ENCODE measurements around the gene TNS4. TPM values are rescaled to one million over a fixed set of nuclear protein-coding genes. Genes with fewer than 3 reads are reported as not detected.
A peak's percentile ranks its signal among the peaks of the same experiment; 100 is the strongest.

TNS4 gene
- total RNA-seq, 4 donors from 2014 or later = 730 to 1,745 (median 1,078) TPM

DNA sequence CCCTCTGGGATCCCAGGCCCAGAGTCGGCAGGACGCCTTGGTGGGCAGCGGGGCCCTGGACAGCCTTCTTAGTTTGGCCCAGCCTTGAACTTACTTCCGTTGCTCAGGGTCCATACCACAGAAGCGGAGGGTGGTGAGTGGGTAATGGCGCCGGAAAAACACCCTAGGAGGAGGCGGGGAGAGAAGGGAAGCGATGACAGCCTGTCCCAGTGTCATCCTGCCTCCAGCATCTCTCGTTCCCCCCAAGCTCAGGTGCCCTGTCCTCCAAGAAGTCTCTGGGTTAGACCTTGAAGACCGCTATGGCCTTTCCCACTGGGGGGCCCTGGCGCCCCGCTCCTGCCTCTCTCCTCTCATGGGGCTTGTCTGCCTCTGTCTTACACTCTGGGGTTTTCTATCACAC is 22.9 kb downstream of the TNS4 start:
- peaks cover 29% of the 10 kb centered on the region for H3K36me3 ChIP-seq
- WGBS = 94% methylated on average over 13 of the region's 13 CpGs
- TF ChIP-seq POLR2AphosphoS5 (IDR thresholded peaks at IDR 0.05) (no peak), POLR2A (IDR thresholded peaks at IDR 0.05) (no peak)
- TF ChIP-seq, protein P1, sequence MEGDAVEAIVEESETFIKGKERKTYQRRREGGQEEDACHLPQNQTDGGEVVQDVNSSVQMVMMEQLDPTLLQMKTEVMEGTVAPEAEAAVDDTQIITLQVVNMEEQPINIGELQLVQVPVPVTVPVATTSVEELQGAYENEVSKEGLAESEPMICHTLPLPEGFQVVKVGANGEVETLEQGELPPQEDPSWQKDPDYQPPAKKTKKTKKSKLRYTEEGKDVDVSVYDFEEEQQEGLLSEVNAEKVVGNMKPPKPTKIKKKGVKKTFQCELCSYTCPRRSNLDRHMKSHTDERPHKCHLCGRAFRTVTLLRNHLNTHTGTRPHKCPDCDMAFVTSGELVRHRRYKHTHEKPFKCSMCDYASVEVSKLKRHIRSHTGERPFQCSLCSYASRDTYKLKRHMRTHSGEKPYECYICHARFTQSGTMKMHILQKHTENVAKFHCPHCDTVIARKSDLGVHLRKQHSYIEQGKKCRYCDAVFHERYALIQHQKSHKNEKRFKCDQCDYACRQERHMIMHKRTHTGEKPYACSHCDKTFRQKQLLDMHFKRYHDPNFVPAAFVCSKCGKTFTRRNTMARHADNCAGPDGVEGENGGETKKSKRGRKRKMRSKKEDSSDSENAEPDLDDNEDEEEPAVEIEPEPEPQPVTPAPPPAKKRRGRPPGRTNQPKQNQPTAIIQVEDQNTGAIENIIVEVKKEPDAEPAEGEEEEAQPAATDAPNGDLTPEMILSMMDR (IDR thresholded peaks at IDR 0.05) = no peak
- DNase-seq (ENCODE audit: low spot score in 2 of 2) = no peak
- peaks cover 42% of the 10 kb centered on the region for H3K4me1 ChIP-seq
- H3K4me3 ChIP-seq = no peak overlapping the region
- H3K27me3 ChIP-seq = no peaks in the 10 kb centered on the region
- no peak overlapping the region for H3K27ac ChIP-seq
- H3K9me3 ChIP-seq = no peaks in the 10 kb centered on the region

GRCh38 chr17:40477796-40478195 is 23.6 kb downstream of the TNS4 start:
- no peaks in the 10 kb centered on the region for H3K27me3 ChIP-seq
- DNase-seq (ENCODE audit: low spot score in 2 of 2) = no peak
- H3K36me3 ChIP-seq = peaks cover 29% of the 10 kb centered on the region
- H3K9me3 ChIP-seq = no peaks in the 10 kb centered on the region
- TF ChIP-seq EP300 (IDR thresholded peaks at IDR 0.05) (no peak), POLR2A (IDR thresholded peaks at IDR 0.05) (no peak), POLR2AphosphoS5 (IDR thresholded peaks at IDR 0.05) (no peak)
- TF ChIP-seq, protein P1 (IDR thresholded peaks at IDR 0.05) = no peak
- peaks cover 40% of the 10 kb centered on the region for H3K4me1 ChIP-seq
- H3K4me3 ChIP-seq = no peak overlapping the region
- no peak overlapping the region for H3K27ac ChIP-seq
- no CpG with 5 or more reads among the region's 1 CpG for WGBS

- Histone ChIP-seq H3K4me1 (peaks cover 33% of the 10 kb centered on the region), H3K27ac (peak overlapping the region; percentile 19), H3K36me3 (peaks cover 23% of the 10 kb centered on the region), H3K4me3 (no peak overlapping the region), H3K9me3 (no peaks in the 10 kb centered on the region), H3K27me3 (no peaks in the 10 kb centered on the region)
- no peak for TF ChIP-seq EP300 (IDR thresholded peaks at IDR 0.05)
- TF ChIP-seq, protein P1 (IDR thresholded peaks at IDR 0.05) = no peak
- no peak for TF ChIP-seq POLR2A (IDR thresholded peaks at IDR 0.05)
- TF ChIP-seq POLR2AphosphoS5 (IDR thresholded peaks at IDR 0.05) = no peak
- WGBS = 87% methylated on average over 18 of the region's 18 CpGs
- no peak for DNase-seq (ENCODE audit: low spot score in 2 of 2)
Measured at GRCh38 chr17:40475234-40475908, 26.1 kb downstream of the TNS4 start.

- WGBS = 52% methylated on average over 9 of the region's 9 CpGs
- peak in 1 of 3 donors; percentile 37 for TF ChIP-seq POLR2AphosphoS5 (IDR thresholded peaks at IDR 0.05)
- no peak for TF ChIP-seq POLR2A (IDR thresholded peaks at IDR 0.05)
- TF ChIP-seq, protein P1 (IDR thresholded peaks at IDR 0.05) = no peak
- peaks cover 27% of the 10 kb centered on the region for H3K4me1 ChIP-seq
- DNase-seq (ENCODE audit: low spot score in 2 of 2) = no peak
- no peak overlapping the region for H3K4me3 ChIP-seq
- H3K9me3 ChIP-seq = no peaks in the 10 kb centered on the region
- no peak overlapping the region for H3K27ac ChIP-seq
- H3K27me3 ChIP-seq = no peaks in the 10 kb centered on the region
- peaks cover 19% of the 10 kb centered on the region for H3K36me3 ChIP-seq
Measured at GRCh38 chr17:40474419-40475002, 26.9 kb downstream of the TNS4 start.

- peaks cover 15% of the 10 kb centered on the region for H3K36me3 ChIP-seq
- DNase-seq (ENCODE audit: low spot score in 2 of 2) = no peak
- TF ChIP-seq, protein P1 (IDR thresholded peaks at IDR 0.05) = no peak
- TF ChIP-seq POLR2AphosphoS5 (IDR thresholded peaks at IDR 0.05) = peak in 1 of 3 donors; percentile 9
- H3K9me3 ChIP-seq = no peaks in the 10 kb centered on the region
- no peak overlapping the region for H3K27ac ChIP-seq
- H3K4me3 ChIP-seq = no peak overlapping the region
- 70% methylated on average over 16 of the region's 16 CpGs for WGBS
- peaks cover 27% of the 10 kb centered on the region for H3K4me1 ChIP-seq
- H3K27me3 ChIP-seq = no peaks in the 10 kb centered on the region
Measured at GRCh38 chr17:40473573-40474365, 27.7 kb downstream of the TNS4 start.

All from suprapubic skin (tissue), 4 donors.